Measurements from ENCODE around the gene RPL36. TPM values are rescaled to one million over a fixed set of nuclear protein-coding genes. Genes with fewer than 3 reads are reported as not detected.
"Not testable (repeated sequence)": the region's sequence is repeated elsewhere in the genome, so short reads cannot be mapped to it uniquely, and the experiment has no call there.

RPL36 gene
- total and polyA plus RNA-seq, 2 donors (not counting 3 experiments of a cell fraction or from before 2014, with no cell fraction given), result 1,033 to 1,084 TPM

DNA sequence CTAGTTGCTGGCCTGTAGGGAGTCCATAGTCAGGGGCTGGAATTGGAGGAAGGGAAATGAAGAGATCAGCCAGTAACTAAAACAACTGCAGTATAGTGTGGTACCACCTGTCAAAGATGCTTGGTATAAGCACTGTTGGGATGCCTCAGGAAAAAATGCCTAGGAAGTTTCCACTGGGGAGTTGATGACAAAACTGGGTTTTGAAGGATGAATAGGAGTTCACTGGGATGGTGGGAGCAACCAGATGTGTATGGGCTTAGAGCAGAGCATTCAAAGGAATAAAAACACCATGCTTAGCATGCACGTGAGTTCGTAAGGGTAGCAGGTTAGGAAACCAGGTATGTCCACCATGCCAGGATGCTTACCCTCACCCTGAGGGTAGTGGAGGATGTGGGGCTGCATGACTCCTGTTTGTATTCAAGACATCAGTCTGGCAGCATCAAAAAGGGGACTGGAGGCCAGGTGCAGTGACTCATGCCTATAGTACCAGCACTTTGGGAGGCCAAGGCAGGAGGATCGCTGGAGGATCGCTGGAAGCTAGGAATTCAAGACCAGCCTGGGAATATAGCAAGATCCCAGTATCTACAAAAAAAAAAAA lies 37.5 kb downstream of the RPL36 start:
- ChIA-PET CTCF (interaction anchor here (1.2 kb wide), 1 partner anchor 28 kb away, joined by 3 read pairs; no protein-coding TSS in a partner anchor), POLR2A (no interaction called here)
- Histone ChIP-seq H3K9me1 (replicated peaks; ENCODE audit: control insufficient read depth, extremely low read depth, insufficient read depth, low read length) (no peaks in the 10 kb centered on the region), H4K20me1 (replicated peaks; ENCODE audit: control insufficient read depth, extremely low read depth, insufficient read depth, low read length) (no peaks in the 10 kb centered on the region), H3K27me3 (ENCODE audit: control insufficient read depth in 2 of 2, insufficient read depth in 2 of 2, low read length in 2 of 2) (no peaks in the 10 kb centered on the region), H3K4me1 (ENCODE audit: control insufficient read depth, extremely low read depth, insufficient read depth, low read length) (no peaks in the 10 kb centered on the region), H2AFZ (ENCODE audit: low read depth, low read length) (no peak overlapping the region), H3K36me3 (ENCODE audit: control insufficient read depth in 2 of 2, extremely low read depth in 1 of 2, insufficient read depth in 2 of 2, low read length in 2 of 2) (no peaks in the 10 kb centered on the region), H3K27ac (ENCODE audit: insufficient read depth, low read depth, low read length) (no peak overlapping the region), H3K79me2 (ENCODE audit: control insufficient read depth, insufficient read depth, low read length) (no peaks in the 10 kb centered on the region), H3K4me3 (replicated peaks in 1 of 3; ENCODE audit: insufficient read depth in 1 of 3, low read depth in 1 of 3, low read length in 3 of 3) (no peak overlapping the region), H3K4me2 (ENCODE audit: insufficient read depth, low read length) (no peak overlapping the region), H3K9me3 (replicated peaks; ENCODE audit: control insufficient read depth, insufficient read depth, low read length) (no peaks in the 10 kb centered on the region), H3K9ac (replicated peaks; ENCODE audit: extremely low read depth, insufficient read depth, low read length) (no peak overlapping the region)
- dilution Hi-C loops (cut with MboI; ENCODE audit: extremely low pct_ligation_motif_present, low sequenced_read_pairs) (no loop called here), intact Hi-C loops (cut with micrococcal nuclease) (no loop called here)
- no peak for TF ChIP-seq FOS (IDR thresholded peaks at IDR 0.05; ENCODE audit: borderline replicate concordance, insufficient read depth, low read length)
- no peak for TF ChIP-seq EZH2 (IDR thresholded peaks at IDR 0.05; ENCODE audit: borderline replicate concordance, low read depth, low read length, severe bottlenecking)
- TF ChIP-seq MYC (IDR thresholded peaks at IDR 0.05; ENCODE audit: low read depth, low read length), result no peak
- TF ChIP-seq POLR2AphosphoS5 (IDR thresholded peaks at IDR 0.05; ENCODE audit: insufficient read depth, low read depth, low read length), result no peak
- TF ChIP-seq POLR2A (IDR thresholded peaks at IDR 0.05; ENCODE audit: low read depth, low read length), result no peak
- no peak for TF ChIP-seq JUN (IDR thresholded peaks at IDR 0.05; ENCODE audit: borderline replicate concordance, insufficient read depth, insufficient read length, low read depth)
- TF ChIP-seq GATA2 (IDR thresholded peaks at IDR 0.05; ENCODE audit: insufficient read depth, insufficient read length, low read depth, low read length), result no peak
- TF ChIP-seq, protein P1, sequence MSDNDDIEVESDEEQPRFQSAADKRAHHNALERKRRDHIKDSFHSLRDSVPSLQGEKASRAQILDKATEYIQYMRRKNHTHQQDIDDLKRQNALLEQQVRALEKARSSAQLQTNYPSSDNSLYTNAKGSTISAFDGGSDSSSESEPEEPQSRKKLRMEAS (IDR thresholded peaks at IDR 0.05; ENCODE audit: insufficient read depth, insufficient read length), result no peak
- TF ChIP-seq, protein P2, sequence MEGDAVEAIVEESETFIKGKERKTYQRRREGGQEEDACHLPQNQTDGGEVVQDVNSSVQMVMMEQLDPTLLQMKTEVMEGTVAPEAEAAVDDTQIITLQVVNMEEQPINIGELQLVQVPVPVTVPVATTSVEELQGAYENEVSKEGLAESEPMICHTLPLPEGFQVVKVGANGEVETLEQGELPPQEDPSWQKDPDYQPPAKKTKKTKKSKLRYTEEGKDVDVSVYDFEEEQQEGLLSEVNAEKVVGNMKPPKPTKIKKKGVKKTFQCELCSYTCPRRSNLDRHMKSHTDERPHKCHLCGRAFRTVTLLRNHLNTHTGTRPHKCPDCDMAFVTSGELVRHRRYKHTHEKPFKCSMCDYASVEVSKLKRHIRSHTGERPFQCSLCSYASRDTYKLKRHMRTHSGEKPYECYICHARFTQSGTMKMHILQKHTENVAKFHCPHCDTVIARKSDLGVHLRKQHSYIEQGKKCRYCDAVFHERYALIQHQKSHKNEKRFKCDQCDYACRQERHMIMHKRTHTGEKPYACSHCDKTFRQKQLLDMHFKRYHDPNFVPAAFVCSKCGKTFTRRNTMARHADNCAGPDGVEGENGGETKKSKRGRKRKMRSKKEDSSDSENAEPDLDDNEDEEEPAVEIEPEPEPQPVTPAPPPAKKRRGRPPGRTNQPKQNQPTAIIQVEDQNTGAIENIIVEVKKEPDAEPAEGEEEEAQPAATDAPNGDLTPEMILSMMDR (IDR thresholded peaks at IDR 0.05; ENCODE audit: extremely low read depth in 1 of 2, insufficient read depth in 1 of 2, low read depth in 1 of 2, low read length in 2 of 2), result no peak
- no TSS peak for BruUV-seq (replicated peaks)
- DNase-seq (ENCODE audit: low read depth, low spot score), result no peak
- no peak for FAIRE-seq

DNA sequence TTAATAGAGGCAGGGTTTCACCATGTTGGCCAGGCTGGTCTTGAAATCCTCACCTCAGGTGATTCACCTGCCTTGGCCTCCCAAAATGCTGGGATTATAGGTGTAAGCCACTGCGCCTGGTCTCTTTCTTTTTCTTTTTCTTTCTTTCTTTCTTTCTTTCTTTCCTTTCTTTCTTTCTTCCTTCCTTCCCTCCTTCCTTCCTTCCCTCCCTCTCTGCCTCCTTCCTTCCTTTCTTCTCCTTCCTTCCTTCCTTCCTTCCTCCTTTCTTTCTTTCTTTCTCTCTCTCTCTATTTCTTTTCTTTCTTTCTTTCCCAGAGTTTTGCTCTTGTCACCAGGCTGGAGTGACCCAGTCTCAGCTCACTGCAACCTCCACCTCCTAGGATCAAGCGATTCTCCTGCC lies 43.1 kb downstream of the RPL36 start:
- H2AFZ ChIP-seq (ENCODE audit: low read depth, low read length); H3K27ac ChIP-seq (ENCODE audit: insufficient read depth, low read depth, low read length); FAIRE-seq; intact Hi-C loops (cut with micrococcal nuclease); H3K9me3 ChIP-seq (replicated peaks; ENCODE audit: control insufficient read depth, insufficient read depth, low read length); H3K9ac ChIP-seq (replicated peaks; ENCODE audit: extremely low read depth, insufficient read depth, low read length); H3K4me1 ChIP-seq (ENCODE audit: control insufficient read depth, extremely low read depth, insufficient read depth, low read length); H3K79me2 ChIP-seq (ENCODE audit: control insufficient read depth, insufficient read depth, low read length); dilution Hi-C loops (cut with MboI; ENCODE audit: extremely low pct_ligation_motif_present, low sequenced_read_pairs); H3K9me1 ChIP-seq (replicated peaks; ENCODE audit: control insufficient read depth, extremely low read depth, insufficient read depth, low read length); BruUV-seq (replicated peaks); H3K36me3 ChIP-seq (ENCODE audit: control insufficient read depth in 2 of 2, extremely low read depth in 1 of 2, insufficient read depth in 2 of 2, low read length in 2 of 2); H3K27me3 ChIP-seq (ENCODE audit: control insufficient read depth in 2 of 2, insufficient read depth in 2 of 2, low read length in 2 of 2); H3K4me3 ChIP-seq (replicated peaks in 1 of 3; ENCODE audit: insufficient read depth in 1 of 3, low read depth in 1 of 3, low read length in 3 of 3); H4K20me1 ChIP-seq (replicated peaks; ENCODE audit: control insufficient read depth, extremely low read depth, insufficient read depth, low read length); DNase-seq (ENCODE audit: low read depth, low spot score); H3K4me2 ChIP-seq (ENCODE audit: insufficient read depth, low read length); CTCF ChIA-PET; POLR2A ChIA-PET: not testable (repeated sequence)
